H1 (cell line): ENCODE data around the gene IFNB1. TPM values are rescaled to one million over a fixed set of nuclear protein-coding genes. Genes with fewer than 3 reads are reported as not detected.

Source experiments
- CTCF ChIA-PET: fragments of 300-600 bp; sonication (Branson Sonifier 250); formaldehyde crosslinking; loops from one replicate; lab custom pipeline; 2021; ENCODE audit not compliant: partially characterized antibody; lab: Charles Lee
- POLR2A ChIA-PET: fragments of 300-600 bp; sonication (Branson Sonifier 250); formaldehyde crosslinking; loops from one replicate; lab custom pipeline; 2021; ENCODE audit warnings: inconsistent platforms; ENCODE audit not compliant: partially characterized antibody; lab: Charles Lee
- DNase-seq, 2 experiments: peaks; one replicate each; pipeline versions ENCODE4 v3.0.0 to v3.0.0-alpha.2; 2010 to 2022; ENCODE audit warnings: low spot score in 2 of 2, low read depth in 1 of 2, mixed read lengths in 1 of 2
- FAIRE-seq: peaks from 2 replicates; lab custom pipeline; 2011; peaks lifted over from hg19 to GRCh38; lab: Jason Lieb, UNC
- H2AFZ ChIP-seq: 2 replicates; pipeline ENCODE4 v1.8.1; 2012; ENCODE audit warnings: low read length, inconsistent platforms
- H2AK5ac ChIP-seq: 2 replicates; pipeline ENCODE4 v1.6.1; 2013; ENCODE audit warnings: low read depth, low read length
- H2BK120ac ChIP-seq: replicated peaks from 2 replicates; pipeline ENCODE3; 2013; ENCODE audit warnings: low read depth, low read length, inconsistent platforms
- H2BK12ac ChIP-seq: 2 replicates; pipeline ENCODE4 v1.6.1; 2013; ENCODE audit warnings: low read depth, low read length
- H2BK15ac ChIP-seq: 2 replicates; pipeline ENCODE4 v1.6.1; 2013; ENCODE audit warnings: low read length
- H2BK20ac ChIP-seq: 2 replicates; pipeline ENCODE4 v1.6.1; 2013; ENCODE audit warnings: low read length
- H2BK5ac ChIP-seq: 2 replicates; pipeline ENCODE4 v1.6.1; 2013; ENCODE audit warnings: low read depth, low read length
- H3K14ac ChIP-seq: 2 replicates; pipeline ENCODE4 v1.6.1; 2013; ENCODE audit warnings: inconsistent platforms; ENCODE audit not compliant: insufficient read length
- H3K18ac ChIP-seq: 2 replicates; pipeline ENCODE4 v1.6.1; 2013; ENCODE audit warnings: low read length; ENCODE audit errors: extremely low read depth
- H3K23ac ChIP-seq: 2 replicates; pipeline ENCODE4 v1.6.1; 2013; ENCODE audit warnings: inconsistent platforms; ENCODE audit not compliant: insufficient read length
- H3K23me2 ChIP-seq: 2 replicates; pipeline ENCODE4 v1.6.1; 2013; ENCODE audit warnings: low read depth, low read length
- H3K27ac ChIP-seq: 2 replicates; pipeline ENCODE4 v1.6.1; 2011; ENCODE audit warnings: low read depth, low read length, inconsistent platforms
- H3K27me3 ChIP-seq, 4 experiments: replicated peaks in 1 of 4; 1 replicate in 1 of 4; 2 replicates in 3 of 4; pipeline versions ENCODE4 v1.6.1 to v1.8.1; 2011 to 2013; ENCODE audit warnings: low read length in 3 of 4, mild to moderate bottlenecking in 3 of 4, inconsistent platforms in 2 of 4, mixed read lengths in 2 of 4, moderate library complexity in 1 of 4; ENCODE audit not compliant: control insufficient read depth in 3 of 4, insufficient read depth in 3 of 4; ENCODE audit errors: extremely low read depth in 1 of 4
- H3K36me3 ChIP-seq, 4 experiments: 2 replicates each; pipeline versions ENCODE4 v1.6.1 to v1.8.1; 2011 to 2013; ENCODE audit warnings: mild to moderate bottlenecking in 4 of 4, low read length in 3 of 4, moderate library complexity in 2 of 4, control low read depth in 1 of 4, inconsistent platforms in 1 of 4; ENCODE audit not compliant: insufficient read depth in 4 of 4, control insufficient read depth in 2 of 4
- H3K4ac ChIP-seq: replicated peaks from 2 replicates; pipeline ENCODE3; 2013; ENCODE audit warnings: low read length, low read depth, mixed read lengths, inconsistent platforms; ENCODE audit not compliant: insufficient read length
- H3K4me1 ChIP-seq, 4 experiments: replicated peaks in 1 of 4; 1 replicate in 1 of 4; 2 replicates in 3 of 4; pipeline versions ENCODE4 v1.6.1 to v1.8.1; 2011 to 2013; ENCODE audit warnings: low read length in 3 of 4, inconsistent platforms in 2 of 4, mixed read lengths in 1 of 4; ENCODE audit not compliant: insufficient read depth in 4 of 4, control insufficient read depth in 3 of 4
- H3K4me2 ChIP-seq, 2 experiments: 2 replicates each; pipeline versions ENCODE4 v1.6.1 to v1.8.1; 2011 to 2013; ENCODE audit warnings: low read depth in 2 of 2, low read length in 2 of 2, control low read depth in 1 of 2, inconsistent platforms in 1 of 2, mild to moderate bottlenecking in 1 of 2; ENCODE audit not compliant: insufficient read depth in 1 of 2
- H3K4me3 ChIP-seq, 4 experiments: fragments of 200-600, 300-600 bp in 1 of 4; sonication (generic), shearing (Covaris generic), sonication (Bioruptor Twin) in 1 of 4; 2 replicates each; pipeline versions ENCODE4 v1.5.1 to v1.8.1; 2011 to 2016; ENCODE audit warnings: low read length in 4 of 4, low read depth in 3 of 4, control low read depth in 2 of 4, inconsistent platforms in 2 of 4, mild to moderate bottlenecking in 2 of 4, mixed read lengths in 1 of 4, moderate library complexity in 1 of 4; ENCODE audit not compliant: insufficient read depth in 2 of 4; ENCODE audit errors: extremely low read depth in 1 of 4
- H3K56ac ChIP-seq: replicated peaks from 2 replicates; pipeline ENCODE3; 2013; ENCODE audit warnings: low read depth, mild to moderate bottlenecking, mixed read lengths, low read length, inconsistent platforms; ENCODE audit not compliant: insufficient read length
- H3K79me1 ChIP-seq: 2 replicates; pipeline ENCODE4 v1.6.1; 2013; ENCODE audit warnings: low read depth, low read length, control low read depth
- H3K79me2 ChIP-seq, 2 experiments: 2 replicates each; pipeline versions ENCODE4 v1.6.1 to v1.8.1; 2012 to 2013; ENCODE audit warnings: low read length in 2 of 2, mild to moderate bottlenecking in 2 of 2, inconsistent platforms in 1 of 2; ENCODE audit not compliant: insufficient read depth in 2 of 2, control insufficient read depth in 1 of 2
- H3K9ac ChIP-seq, 4 experiments: replicated peaks in 1 of 4; 1 replicate in 1 of 4; 2 replicates in 3 of 4; pipeline versions ENCODE4 v1.6.1 to v1.8.1; 2011 to 2013; ENCODE audit warnings: low read depth in 3 of 4, low read length in 3 of 4, control low read depth in 2 of 4, mild to moderate bottlenecking in 2 of 4, moderate library complexity in 2 of 4, inconsistent platforms in 1 of 4; ENCODE audit errors: extremely low read depth in 1 of 4
- H3K9me3 ChIP-seq, 2 experiments: 2 replicates each; pipeline versions ENCODE4 v1.6.1 to v1.8.1; 2012 to 2013; ENCODE audit warnings: mild to moderate bottlenecking in 2 of 2, moderate library complexity in 2 of 2, control low read depth in 1 of 2, inconsistent platforms in 1 of 2, low read depth in 1 of 2, low read length in 1 of 2, mixed read lengths in 1 of 2; ENCODE audit not compliant: insufficient read depth in 2 of 2
- H4K20me1 ChIP-seq, 2 experiments: replicated peaks in 1 of 2; 2 replicates each; pipeline versions ENCODE3 to v1.8.1; 2011 to 2013; ENCODE audit warnings: inconsistent platforms in 2 of 2, low read length in 2 of 2, mild to moderate bottlenecking in 1 of 2; ENCODE audit not compliant: insufficient read depth in 2 of 2, control insufficient read depth in 1 of 2
- H4K5ac ChIP-seq: 2 replicates; pipeline ENCODE4 v1.6.1; 2013; ENCODE audit warnings: low read length, low read depth, mixed read lengths, inconsistent platforms; ENCODE audit not compliant: insufficient read length
- H4K8ac ChIP-seq: 2 replicates; pipeline ENCODE4 v1.8.0; 2013; ENCODE audit warnings: mild to moderate bottlenecking, moderate library complexity, low read length, inconsistent platforms; ENCODE audit not compliant: insufficient read depth; ENCODE audit errors: extremely low read depth
- H4K91ac ChIP-seq: replicated peaks from 2 replicates; pipeline ENCODE3; 2013; ENCODE audit warnings: low read length, mixed read lengths, inconsistent platforms; ENCODE audit not compliant: insufficient read length
- E2F6 ChIP-seq: IDR thresholded peaks from 2 replicates; pipeline ENCODE4 v1.6.1; 2012; ENCODE audit warnings: inconsistent platforms
- EP300 ChIP-seq, 2 experiments: IDR thresholded peaks; 1 replicate in 1 of 2; 2 replicates in 1 of 2; pipeline ENCODE4 v1.6.1; 2011 to 2012; ENCODE audit warnings: low read depth in 2 of 2, low read length in 2 of 2, mild to moderate bottlenecking in 2 of 2, borderline replicate concordance in 1 of 2, inconsistent platforms in 1 of 2, moderate library complexity in 1 of 2
- EZH2 ChIP-seq: fragments of 200-600 bp; sonication (generic); IDR thresholded peaks from 2 replicates; pipeline ENCODE4 v1.7.1; 2012; ENCODE audit warnings: low read depth, mild to moderate bottlenecking, moderate library complexity, low read length, inconsistent platforms; ENCODE audit not compliant: severe bottlenecking
- JUND ChIP-seq: IDR thresholded peaks from 2 replicates; pipeline ENCODE4 v1.6.1; 2011; ENCODE audit warnings: mild to moderate bottlenecking, improper control_type of control experiment, low read length
- KDM5A ChIP-seq: fragments of 200-600 bp; IDR thresholded peaks from 2 replicates; pipeline ENCODE4 v1.7.1; 2012; ENCODE audit warnings: mild to moderate bottlenecking, low read length, inconsistent platforms, mixed read lengths
- POLR2A ChIP-seq, 2 experiments: IDR thresholded peaks; 1 replicate in 1 of 2; 2 replicates in 1 of 2; pipeline ENCODE4 v1.6.1; 2011; ENCODE audit warnings: low read depth in 2 of 2, low read length in 2 of 2, mild to moderate bottlenecking in 2 of 2; ENCODE audit errors: control extremely low read depth in 1 of 2
- POU5F1 ChIP-seq: IDR thresholded peaks from 2 replicates; pipeline ENCODE4 v1.6.1; 2011; ENCODE audit warnings: low read depth, mild to moderate bottlenecking, low read length, moderate library complexity
- WGBS, 2 experiments: shearing (Covaris generic) in 1 of 2; methylation state at CpG; one replicate each; pipeline versions ENCODE4 v1.1.6 to v1.1.7; 2013 to 2015; ENCODE audit warnings: low lambda C conversion rate in 2 of 2, mixed read lengths in 2 of 2, inconsistent platforms in 1 of 2, low coverage in 1 of 2, missing lambda C conversion rate in 1 of 2; ENCODE audit not compliant: insufficient replicate concordance in 2 of 2, insufficient coverage in 1 of 2, insufficient read length in 1 of 2; ENCODE audit errors: extremely low coverage in 1 of 2, missing lambda C conversion rate in 1 of 2; 5-methylcytosine and 5-hydroxymethylcytosine counted together
- polyA plus RNA-seq, 7 experiments: library from polyadenylated mRNA; depleted of rRNA in 3 of 7; stranded (reverse) in 5 of 7; unstranded in 2 of 7; fragments of >200 nt in 5 of 7; fragments of 200-250 nt in 2 of 7; gene quantifications; 1 replicate in 5 of 7; 2 replicates in 1 of 7; 4 replicates in 1 of 7; pipeline versions ENCODE4 v1.2.1 to v1.2.3, GENCODE V29; 2011 to 2013; ENCODE audit warnings: missing spikeins in 2 of 7, mixed read lengths in 2 of 7
- total RNA-seq: library from RNA; stranded (reverse); fragmentation: NEBNext Ultra II Directional; extraction: Animal tissue kit (Norgen Biotek cat#: 25700); gene quantifications from 2 replicates; pipeline ENCODE4 v1.2.1, GENCODE V29; 2021
- TF ChIP-seq, protein P1 (sequence below): IDR thresholded peaks from 2 replicates; pipeline ENCODE4 v1.6.1; 2012; ENCODE audit warnings: low read length, inconsistent platforms

The IFNB1 gene
- total and polyA plus RNA-seq, 2 of the 8 experiments (the other 6 are each of a cell fraction or from before 2014, with no cell fraction given): not detected

GRCh38 chr9:21102305-21102704, 24.6 kb upstream of the IFNB1 start:
- Histone ChIP-seq H2AFZ (no peak overlapping the region), H3K4ac (no peak overlapping the region), H2AK5ac (no peak overlapping the region), H3K27me3 (no peaks in the 10 kb centered on the region), H3K4me2 (no peak overlapping the region), H3K18ac (no peak overlapping the region), H3K27ac (no peak overlapping the region), H3K79me2 (no peaks in the 10 kb centered on the region), H3K79me1 (no peaks in the 10 kb centered on the region), H3K4me3 (no peak overlapping the region), H3K23me2 (no peaks in the 10 kb centered on the region), H4K91ac (no peak overlapping the region), H3K4me1 (peaks cover 0 to 3% (median 0%) of the 10 kb centered on the region in 4 experiments; a peak in 1 of 7 replicates), H2BK15ac (no peak overlapping the region), H2BK20ac (no peak overlapping the region), H4K20me1 (no peaks in the 10 kb centered on the region), H4K5ac (no peak overlapping the region), H4K8ac (no peak overlapping the region), H3K14ac (no peak overlapping the region), H3K9ac (no peak overlapping the region), H3K9me3 (no peaks in the 10 kb centered on the region), H3K23ac (no peak overlapping the region), H2BK5ac (no peak overlapping the region), H3K56ac (no peak overlapping the region), H2BK12ac (no peak overlapping the region), H3K36me3 (no peaks in the 10 kb centered on the region), H2BK120ac (no peak overlapping the region)
- FAIRE-seq (no peak), DNase-seq (no peak)
- TF ChIP-seq E2F6 (no peak), EZH2 (no peak), POLR2A (IDR thresholded peaks at IDR 0.05; ENCODE audit: control extremely low read depth in 1 of 2, low read depth in 2 of 2, low read length in 2 of 2) (no peak), POU5F1 (no peak), JUND (no peak), EP300 (IDR thresholded peaks at IDR 0.05; ENCODE audit: borderline replicate concordance in 1 of 2, low read depth in 2 of 2, low read length in 2 of 2) (no peak), KDM5A (no peak)
- TF ChIP-seq, protein P1, sequence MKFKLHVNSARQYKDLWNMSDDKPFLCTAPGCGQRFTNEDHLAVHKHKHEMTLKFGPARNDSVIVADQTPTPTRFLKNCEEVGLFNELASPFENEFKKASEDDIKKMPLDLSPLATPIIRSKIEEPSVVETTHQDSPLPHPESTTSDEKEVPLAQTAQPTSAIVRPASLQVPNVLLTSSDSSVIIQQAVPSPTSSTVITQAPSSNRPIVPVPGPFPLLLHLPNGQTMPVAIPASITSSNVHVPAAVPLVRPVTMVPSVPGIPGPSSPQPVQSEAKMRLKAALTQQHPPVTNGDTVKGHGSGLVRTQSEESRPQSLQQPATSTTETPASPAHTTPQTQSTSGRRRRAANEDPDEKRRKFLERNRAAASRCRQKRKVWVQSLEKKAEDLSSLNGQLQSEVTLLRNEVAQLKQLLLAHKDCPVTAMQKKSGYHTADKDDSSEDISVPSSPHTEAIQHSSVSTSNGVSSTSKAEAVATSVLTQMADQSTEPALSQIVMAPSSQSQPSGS: no peak
- ChIA-PET CTCF (interaction anchor here (0.9 to 2.8 kb wide), 3 partner anchors 9 to 478 kb away, joined by 3 to 12 read pairs (median 4); partner anchors contain the start of gene HACD4), POLR2A (no interaction called here)
- WGBS, 2 experiments: 100% methylated on average over 1 of the region's 1 CpG; no CpG with 5 or more reads in 1 of the 2 experiments
